Trophoblast cell (in vitro differentiated cells and primary cell): Measurements from ENCODE around the gene PRKAA2.

Experiments used
- DNase-seq, 2 donors: peaks; one replicate each; pipeline ENCODE4 v3.0.0-alpha.2; 2016
- H2AFZ ChIP-seq: 2 replicates; pipeline ENCODE4 v1.6.1; 2013; ENCODE audit warnings: low read length, moderate library complexity, mild to moderate bottlenecking; ENCODE audit not compliant: insufficient read depth, poor library complexity
- H2AK5ac ChIP-seq: 2 replicates; pipeline ENCODE4 v1.6.1; 2013; ENCODE audit warnings: mild to moderate bottlenecking, low read length
- H2BK120ac ChIP-seq: 2 replicates; pipeline ENCODE4 v1.6.1; 2013; ENCODE audit warnings: low read length, mild to moderate bottlenecking, moderate library complexity; ENCODE audit not compliant: insufficient read depth, poor library complexity
- H2BK12ac ChIP-seq: 2 replicates; pipeline ENCODE4 v1.6.1; 2013; ENCODE audit warnings: mild to moderate bottlenecking, low read length, moderate library complexity
- H2BK5ac ChIP-seq: 2 replicates; pipeline ENCODE4 v1.6.1; 2013; ENCODE audit warnings: low read length, low read depth, moderate library complexity, mild to moderate bottlenecking; ENCODE audit not compliant: poor library complexity
- H3K14ac ChIP-seq: 2 replicates; pipeline ENCODE4 v1.6.1; 2013; ENCODE audit warnings: mild to moderate bottlenecking, low read length
- H3K18ac ChIP-seq: 2 replicates; pipeline ENCODE4 v1.6.1; 2013; ENCODE audit warnings: mild to moderate bottlenecking, low read length
- H3K23ac ChIP-seq: 2 replicates; pipeline ENCODE4 v1.6.1; 2013; ENCODE audit warnings: low read length
- H3K27ac ChIP-seq: 2 replicates; pipeline ENCODE4 v1.5.1; 2013; ENCODE audit warnings: low read depth, mild to moderate bottlenecking, inconsistent platforms, low read length, moderate library complexity
- H3K27me3 ChIP-seq: 2 replicates; pipeline ENCODE4 v1.6.1; 2013; ENCODE audit warnings: inconsistent platforms, mild to moderate bottlenecking, low read length, moderate library complexity; ENCODE audit not compliant: insufficient read depth
- H3K36me3 ChIP-seq, 2 experiments: 1 replicate in 1 of 2; 2 replicates in 1 of 2; pipeline ENCODE4 v1.6.1; 2013; ENCODE audit warnings: low read length in 2 of 2, mild to moderate bottlenecking in 2 of 2, moderate library complexity in 1 of 2; ENCODE audit not compliant: insufficient read depth in 2 of 2, control insufficient read depth in 1 of 2
- H3K4ac ChIP-seq: 2 replicates; pipeline ENCODE4 v1.6.1; 2013; ENCODE audit warnings: low read depth, mild to moderate bottlenecking, low read length, moderate library complexity
- H3K4me1 ChIP-seq, 2 experiments: 1 replicate in 1 of 2; 2 replicates in 1 of 2; pipeline ENCODE4 v1.6.1; 2013; ENCODE audit warnings: low read length in 2 of 2, mild to moderate bottlenecking in 2 of 2, moderate library complexity in 1 of 2; ENCODE audit not compliant: insufficient read depth in 2 of 2, control insufficient read depth in 1 of 2
- H3K4me2 ChIP-seq: 2 replicates; pipeline ENCODE4 v1.6.1; 2013; ENCODE audit warnings: inconsistent platforms, mild to moderate bottlenecking, low read length, moderate library complexity
- H3K4me3 ChIP-seq: 2 replicates; pipeline ENCODE4 v1.5.1; 2013; ENCODE audit warnings: mild to moderate bottlenecking, low read depth, low read length, inconsistent platforms
- H3K79me1 ChIP-seq: one replicate; pipeline ENCODE4 v1.6.1; 2013; ENCODE audit warnings: low read length
- H3K79me2 ChIP-seq: 2 replicates; pipeline ENCODE4 v1.6.1; 2013; ENCODE audit warnings: low read length, mild to moderate bottlenecking; ENCODE audit not compliant: control insufficient read depth, insufficient read depth, poor library complexity
- H3K9ac ChIP-seq: 2 replicates; pipeline ENCODE4 v1.6.1; 2013; ENCODE audit warnings: mild to moderate bottlenecking, low read length
- H3K9me3 ChIP-seq: 2 replicates; pipeline ENCODE4 v1.6.1; 2013; ENCODE audit warnings: low read depth, mild to moderate bottlenecking, control low read depth, inconsistent platforms, low read length; ENCODE audit not compliant: insufficient read depth
- H4K12ac ChIP-seq: 2 replicates; pipeline ENCODE4 v1.6.1; 2013; ENCODE audit warnings: low read depth, mild to moderate bottlenecking, low read length, moderate library complexity
- H4K8ac ChIP-seq: 2 replicates; pipeline ENCODE4 v1.6.1; 2013; ENCODE audit warnings: low read depth, mild to moderate bottlenecking, low read length, moderate library complexity
- H4K91ac ChIP-seq: one replicate; pipeline ENCODE4 v1.6.1; 2013; ENCODE audit warnings: low read depth, mild to moderate bottlenecking, low read length, moderate library complexity
- WGBS: extraction: QIAGEN DNeasy Blood & Tissue Kit; methylation state at CpG from one replicate; pipeline ENCODE4 v1.1.7; 2013; ENCODE audit warnings: missing lambda C conversion rate; ENCODE audit not compliant: insufficient read length, insufficient coverage; ENCODE audit errors: extremely low coverage; 5-methylcytosine and 5-hydroxymethylcytosine counted together

Gene PRKAA2

DNA sequence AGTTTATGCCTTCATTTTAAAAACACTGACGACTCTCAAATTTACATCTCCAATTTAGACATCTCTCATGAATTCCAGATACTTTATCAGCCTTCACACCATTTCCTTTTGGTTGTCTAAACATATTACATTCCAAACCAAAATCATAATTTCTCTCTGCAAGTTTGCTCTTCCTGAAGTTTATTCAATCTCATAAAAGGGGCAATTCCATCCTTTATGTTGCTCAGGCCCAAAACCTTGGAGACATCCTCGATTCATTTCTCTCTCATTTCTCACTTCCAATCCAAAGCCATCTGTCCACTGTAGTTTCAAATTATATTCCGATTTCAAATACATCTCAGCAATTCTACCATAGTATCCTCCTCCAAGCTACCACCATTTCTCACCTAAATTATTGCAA lies 100.1 kb downstream of the PRKAA2 start:
- Histone ChIP-seq H3K4me2 (no peak overlapping the region), H2BK5ac (no peak overlapping the region), H2BK12ac (no peak overlapping the region), H3K27ac (no peak overlapping the region), H3K79me1 (no peaks in the 10 kb centered on the region), H3K4me3 (no peak overlapping the region), H2AFZ (no peak overlapping the region), H3K79me2 (no peaks in the 10 kb centered on the region), H3K23ac (no peak overlapping the region), H3K14ac (no peak overlapping the region), H3K4me1 (no peaks in the 10 kb centered on the region), H3K27me3 (no peaks in the 10 kb centered on the region), H3K4ac (no peak overlapping the region), H3K18ac (no peak overlapping the region), H2BK120ac (no peak overlapping the region), H3K36me3 (no peaks in the 10 kb centered on the region), H3K9me3 (no peaks in the 10 kb centered on the region), H2AK5ac (no peak overlapping the region), H4K91ac (no peak overlapping the region), H3K9ac (no peak overlapping the region), H4K8ac (no peak overlapping the region), H4K12ac (no peak overlapping the region)
- no peak for DNase-seq
- WGBS: 100% methylated on average over 1 of the region's 3 CpGs

DNA sequence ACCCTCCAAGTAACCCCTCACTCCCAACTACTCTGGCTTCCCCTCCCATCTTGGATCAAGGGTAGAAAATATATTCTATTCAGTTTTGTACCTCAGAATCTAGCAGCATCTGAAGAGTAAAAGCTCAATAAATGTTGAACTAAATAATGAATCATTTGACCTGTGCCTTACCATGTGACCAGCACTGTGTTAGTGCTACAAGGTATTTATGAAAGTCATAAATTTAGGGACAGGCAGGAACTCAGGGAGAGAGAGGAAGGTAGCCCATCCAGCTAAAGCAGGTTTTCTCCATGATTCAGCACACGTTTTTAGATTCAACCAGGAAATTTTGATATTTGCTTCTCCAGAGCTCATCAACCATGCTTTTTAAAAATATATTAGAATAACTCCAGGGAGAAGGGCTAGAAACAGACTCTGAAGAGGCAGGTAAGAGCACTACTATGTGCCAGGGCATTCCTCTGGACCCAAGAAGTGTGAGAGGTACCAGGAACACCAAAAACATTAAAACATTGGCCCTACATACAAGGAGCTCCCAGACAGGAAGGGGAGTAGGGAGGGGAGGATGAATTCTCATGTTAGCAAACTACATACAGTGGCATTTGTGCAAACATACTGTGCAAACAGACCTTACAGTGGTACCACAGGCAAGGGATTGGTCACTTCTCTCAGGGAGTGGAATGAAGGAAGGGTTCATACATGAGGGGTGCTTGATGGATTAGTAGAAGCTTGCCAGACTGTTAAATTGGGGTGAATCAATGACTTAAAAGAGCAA lies 109.8 kb downstream of the PRKAA2 start:
- no CpG with 5 or more reads among the region's 1 CpG for WGBS

DNA sequence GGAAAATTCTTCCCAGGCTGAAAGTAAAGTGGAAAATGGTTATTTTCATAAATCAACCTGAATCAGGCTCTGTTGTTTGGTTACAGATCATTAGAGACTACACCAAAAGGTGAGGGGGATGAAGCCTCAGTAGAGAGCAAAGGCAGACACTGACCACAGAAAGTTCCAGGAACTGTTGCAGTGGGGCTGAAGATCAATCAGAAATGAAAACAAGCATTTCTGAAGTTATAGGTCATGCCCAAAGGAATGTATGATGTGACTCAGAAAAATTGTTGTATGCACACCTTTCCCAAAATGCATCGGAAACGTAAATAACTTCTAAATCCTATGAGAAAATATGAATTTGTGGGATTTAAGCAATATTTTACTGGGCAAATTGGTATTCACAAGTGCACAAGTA lies 110.8 kb downstream of the PRKAA2 start:
- H3K9me3 ChIP-seq: peaks cover 3% of the 10 kb centered on the region
- no peak overlapping the region for H2BK5ac ChIP-seq
- no peak overlapping the region for H3K18ac ChIP-seq
- H3K9ac ChIP-seq: no peak overlapping the region
- H4K91ac ChIP-seq: no peak overlapping the region
- no peaks in the 10 kb centered on the region for H3K79me2 ChIP-seq
- no peak overlapping the region for H3K4ac ChIP-seq
- H2AK5ac ChIP-seq: no peak overlapping the region
- H4K8ac ChIP-seq: no peak overlapping the region
- H2BK120ac ChIP-seq: no peak overlapping the region
- no peak overlapping the region for H3K4me2 ChIP-seq
- H3K23ac ChIP-seq: no peak overlapping the region
- H2AFZ ChIP-seq: no peak overlapping the region
- H3K79me1 ChIP-seq: no peaks in the 10 kb centered on the region
- H3K27ac ChIP-seq: no peak overlapping the region
- H4K12ac ChIP-seq: no peak overlapping the region
- H3K4me3 ChIP-seq: no peak overlapping the region
- no peaks in the 10 kb centered on the region for H3K4me1 ChIP-seq
- H3K36me3 ChIP-seq: no peaks in the 10 kb centered on the region
- H3K14ac ChIP-seq: no peak overlapping the region
- no CpG with 5 or more reads among the region's 2 CpGs for WGBS
- DNase-seq: peak; percentile 7 to 70
- no peak overlapping the region for H2BK12ac ChIP-seq
- no peaks in the 10 kb centered on the region for H3K27me3 ChIP-seq

More for the DNA sequence above, 109.8 kb downstream of the PRKAA2 start:
- Histone ChIP-seq H3K79me2 (no peaks in the 10 kb centered on the region), H4K91ac (no peak overlapping the region), H2BK12ac (no peak overlapping the region), H3K36me3 (no peaks in the 10 kb centered on the region), H3K27ac (no peak overlapping the region), H3K9me3 (peaks cover 3% of the 10 kb centered on the region), H3K14ac (no peak overlapping the region), H2AK5ac (no peak overlapping the region), H3K4ac (no peak overlapping the region), H3K4me3 (no peak overlapping the region), H3K18ac (no peak overlapping the region), H2BK120ac (no peak overlapping the region), H4K12ac (no peak overlapping the region), H2AFZ (no peak overlapping the region), H3K79me1 (no peaks in the 10 kb centered on the region), H3K9ac (no peak overlapping the region), H4K8ac (no peak overlapping the region), H3K23ac (no peak overlapping the region), H3K27me3 (no peaks in the 10 kb centered on the region), H3K4me1 (no peaks in the 10 kb centered on the region), H2BK5ac (no peak overlapping the region), H3K4me2 (no peak overlapping the region)
- no peak for DNase-seq

DNA sequence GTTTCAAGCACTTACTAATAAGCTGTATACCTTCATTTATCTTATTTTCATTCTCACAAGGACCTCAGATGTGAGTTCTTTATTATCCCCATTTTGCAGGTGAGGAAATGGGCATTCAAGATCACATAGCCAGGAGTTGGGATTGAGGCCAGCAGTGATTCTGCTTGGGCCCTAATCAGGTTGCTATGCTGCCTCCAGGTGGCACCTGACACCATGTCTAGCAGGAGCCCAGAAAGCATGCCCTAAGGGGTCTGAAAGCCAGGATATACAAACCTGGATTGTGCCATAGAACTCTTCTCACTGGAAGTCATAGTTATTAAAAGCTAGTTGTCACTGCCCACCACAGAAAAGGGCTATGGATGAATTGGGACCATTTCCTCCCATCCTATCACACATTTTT lies 113.0 kb downstream of the PRKAA2 start:
- no peak overlapping the region for H4K8ac ChIP-seq
- no peak overlapping the region for H3K14ac ChIP-seq
- H4K91ac ChIP-seq: no peak overlapping the region
- no peak overlapping the region for H3K18ac ChIP-seq
- no peaks in the 10 kb centered on the region for H3K27me3 ChIP-seq
- peak; percentile 3 to 20 for DNase-seq
- no peaks in the 10 kb centered on the region for H3K36me3 ChIP-seq
- no peak overlapping the region for H3K23ac ChIP-seq
- H2BK120ac ChIP-seq: no peak overlapping the region
- no peak overlapping the region for H3K9ac ChIP-seq
- H3K4ac ChIP-seq: no peak overlapping the region
- H3K4me2 ChIP-seq: no peak overlapping the region
- no peak overlapping the region for H2BK12ac ChIP-seq
- no peak overlapping the region for H2AK5ac ChIP-seq
- no peak overlapping the region for H2AFZ ChIP-seq
- H3K79me2 ChIP-seq: no peaks in the 10 kb centered on the region
- H3K27ac ChIP-seq: no peak overlapping the region
- H3K79me1 ChIP-seq: no peaks in the 10 kb centered on the region
- peaks cover 3% of the 10 kb centered on the region for H3K9me3 ChIP-seq
- H3K4me3 ChIP-seq: no peak overlapping the region
- no peak overlapping the region for H4K12ac ChIP-seq
- H2BK5ac ChIP-seq: no peak overlapping the region
- no peaks in the 10 kb centered on the region for H3K4me1 ChIP-seq
